Measurements from ENCODE around the gene PCDH12.

PCDH12 gene

GRCh38 chr5:141898448-141899049 lies 59.5 kb downstream of the PCDH12 start:
- Histone ChIP-seq H3K27me3 (replicated peaks; ENCODE audit: insufficient read depth, low read length) (no peaks in the 10 kb centered on the region), H3K9me2 (replicated peaks; ENCODE audit: insufficient read depth, low read length) (no peaks in the 10 kb centered on the region), H4K20me1 (ENCODE audit: insufficient read depth, low read length) (no peaks in the 10 kb centered on the region), H3K36me3 (replicated peaks; ENCODE audit: insufficient read depth, low read length) (no peaks in the 10 kb centered on the region), H2AFZ (ENCODE audit: low read length) (no peak overlapping the region), H3K9ac (ENCODE audit: low read length) (no peak overlapping the region), H3F3A (ENCODE audit: insufficient read depth, low read length) (peaks cover 3% of the 10 kb centered on the region; the same call in 1 of the 2 replicates), H3K4me2 (ENCODE audit: low read depth, low read length) (no peak overlapping the region), H3K79me2 (ENCODE audit: low read length) (no peaks in the 10 kb centered on the region), H3K4me3 (ENCODE audit: low read length) (no peak overlapping the region), H3K4me1 (ENCODE audit: low read length) (0 out of 2 replicates have a peak, but pooled peaks cover 6% of the 10 kb centered on the region), H3K27ac (ENCODE audit: low read length) (no peak overlapping the region), H3K9me3 (replicated peaks; ENCODE audit: insufficient read depth, low read length) (no peaks in the 10 kb centered on the region)
- no peak for DNase-seq
- TF ChIP-seq CTCF (IDR thresholded peaks at IDR 0.05; ENCODE audit: low read length) (no peak), EZH2 (optimal IDR thresholded peaks at IDR 0.05; ENCODE audit: low read depth, low read length) (no peak), EZH2phosphoT487 (IDR thresholded peaks at IDR 0.05; ENCODE audit: low read length) (no peak)

- no peaks in the 10 kb centered on the region for H3K9me2 ChIP-seq (replicated peaks; ENCODE audit: insufficient read depth, low read length)
- H3K79me2 ChIP-seq (ENCODE audit: low read length): no peaks in the 10 kb centered on the region
- H3K4me3 ChIP-seq (ENCODE audit: low read length): no peak overlapping the region
- H3K36me3 ChIP-seq (replicated peaks; ENCODE audit: insufficient read depth, low read length): no peaks in the 10 kb centered on the region
- DNase-seq: no peak
- no peak overlapping the region for H2AFZ ChIP-seq (ENCODE audit: low read length)
- no peak overlapping the region for H3K27ac ChIP-seq (ENCODE audit: low read length)
- H3K4me2 ChIP-seq (ENCODE audit: low read depth, low read length): no peak overlapping the region
- TF ChIP-seq EZH2phosphoT487 (IDR thresholded peaks at IDR 0.05; ENCODE audit: low read length) (no peak), CTCF (IDR thresholded peaks at IDR 0.05; ENCODE audit: low read length) (no peak), EZH2 (optimal IDR thresholded peaks at IDR 0.05; ENCODE audit: low read depth, low read length) (no peak)
- H3K4me1 ChIP-seq (ENCODE audit: low read length): 0 out of 2 replicates have a peak, but pooled peaks cover under 1% of the 10 kb centered on the region
- H4K20me1 ChIP-seq (ENCODE audit: insufficient read depth, low read length): no peaks in the 10 kb centered on the region
- H3K9me3 ChIP-seq (replicated peaks; ENCODE audit: insufficient read depth, low read length): no peaks in the 10 kb centered on the region
- no peaks in the 10 kb centered on the region for H3F3A ChIP-seq (ENCODE audit: insufficient read depth, low read length)
- no peak overlapping the region for H3K9ac ChIP-seq (ENCODE audit: low read length)
- no peaks in the 10 kb centered on the region for H3K27me3 ChIP-seq (replicated peaks; ENCODE audit: insufficient read depth, low read length)
Observed at GRCh38 chr5:141897425-141897824, 60.6 kb downstream of the PCDH12 start.

Data from MM.1S (cell line).